ENCODE data around the gene LEMD3.

DNA sequence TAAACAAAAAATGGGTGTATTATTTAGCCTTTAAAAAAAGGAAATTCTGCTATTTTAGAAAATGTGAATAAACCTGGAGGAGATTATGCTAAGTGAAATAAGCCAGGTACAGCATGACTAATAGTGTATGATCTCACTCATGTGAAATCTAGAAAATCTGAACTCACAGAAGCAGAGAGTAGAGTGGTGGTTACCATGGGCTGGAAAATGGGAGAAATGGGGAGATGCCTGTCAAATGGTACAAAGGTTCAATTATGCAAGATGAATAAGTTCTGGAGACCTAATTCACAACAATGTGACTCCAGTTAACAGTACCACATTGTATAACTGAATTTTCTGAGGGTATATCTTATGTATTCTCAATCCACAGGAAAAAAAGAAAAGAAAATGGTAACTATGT is 17.4 kb upstream of the LEMD3 start:
- no peak for TF ChIP-seq EZH2 (IDR thresholded peaks at IDR 0.05; ENCODE audit: insufficient read depth, poor library complexity, severe bottlenecking)
- no peak for TF ChIP-seq EZH2phosphoT487 (IDR thresholded peaks at IDR 0.05; ENCODE audit: insufficient read depth, low read depth)
